GM12891 (cell line): ENCODE results near the gene TRABD2B.

Source experiments
- DNase-seq: peaks from one replicate; pipeline ENCODE4 v3.0.0; 2011; ENCODE audit warnings: low spot score; ENCODE audit not compliant: insufficient read length
- FAIRE-seq: peaks from 2 replicates; lab custom pipeline; 2011; peaks lifted over from hg19 to GRCh38; lab: Jason Lieb, UNC
- PAX5 ChIP-seq: IDR thresholded peaks from 2 replicates; pipeline ENCODE4 v1.6.1; 2011; ENCODE audit warnings: low read length, moderate library complexity, mild to moderate bottlenecking; ENCODE audit not compliant: insufficient read depth, severe bottlenecking
- POLR2A ChIP-seq: IDR thresholded peaks from 2 replicates; pipeline ENCODE4 v1.6.1; 2011; ENCODE audit warnings: low read depth, low read length, control low read depth
- POLR2AphosphoS5 ChIP-seq: IDR thresholded peaks from 2 replicates; pipeline ENCODE4 v1.6.1; 2011; ENCODE audit warnings: low read depth, low read length, control low read depth
- POU2F2 ChIP-seq: IDR thresholded peaks from 2 replicates; pipeline ENCODE4 v1.6.1; 2011; ENCODE audit warnings: low read depth, mild to moderate bottlenecking, control low read depth, low read length, moderate library complexity
- SPI1 ChIP-seq: IDR thresholded peaks from 2 replicates; pipeline ENCODE4 v1.6.1; 2011; ENCODE audit warnings: low read depth, low read length, control low read depth
- TAF1 ChIP-seq: IDR thresholded peaks from 2 replicates; pipeline ENCODE4 v1.6.1; 2011; ENCODE audit warnings: low read depth, low read length, control low read depth

Gene TRABD2B

DNA sequence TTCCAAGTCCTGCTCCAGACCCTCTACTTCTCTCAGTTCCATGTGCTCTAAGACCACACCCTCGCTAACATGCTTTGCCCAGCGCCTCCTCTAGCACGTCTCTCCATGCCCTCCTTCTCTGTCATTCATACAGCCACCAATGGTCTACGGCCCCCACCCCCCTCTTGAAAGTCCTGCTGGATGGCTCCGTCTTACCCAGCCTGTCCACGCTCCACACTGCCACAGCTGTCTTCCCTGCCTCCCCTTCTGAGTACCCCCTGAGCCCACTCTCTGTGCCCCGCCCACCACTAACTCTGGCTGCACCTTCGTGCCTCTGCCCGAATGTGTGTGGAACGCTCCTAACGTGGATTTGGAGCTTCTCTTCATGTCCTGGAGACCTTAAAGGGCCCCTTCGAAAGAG, 244.6 kb downstream of the TRABD2B start:
- TF ChIP-seq POLR2AphosphoS5 (no peak), TAF1 (no peak), POU2F2 (no peak)
- FAIRE-seq (no peak), DNase-seq (no peak)

DNA sequence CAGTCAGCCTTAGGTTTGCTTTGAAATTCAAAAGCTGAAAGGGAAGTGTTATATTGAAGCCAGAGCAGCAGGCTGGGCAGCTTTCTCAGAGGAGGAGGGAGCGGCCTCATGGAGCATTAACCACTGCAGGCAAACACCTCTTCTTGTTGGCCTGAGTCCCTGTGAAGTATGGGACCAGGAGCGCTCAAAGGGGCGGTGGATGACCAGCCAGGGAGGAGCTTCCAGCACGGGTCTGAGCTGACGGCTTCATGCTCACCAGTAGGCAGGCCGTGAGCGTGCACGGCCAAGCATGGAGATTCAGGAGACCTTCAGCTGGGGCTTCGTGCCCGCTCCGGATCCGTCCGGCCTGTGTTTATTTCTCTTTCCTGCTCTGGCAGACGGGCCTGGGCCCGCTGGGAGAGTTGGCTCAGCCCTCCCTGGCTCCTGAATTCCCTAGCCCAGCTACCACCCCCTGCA, 245.2 kb downstream of the TRABD2B start:
- DNase-seq, result no peak
- TF ChIP-seq TAF1, result no peak
- TF ChIP-seq PAX5, result no peak
- no peak for TF ChIP-seq POLR2A
- no peak for TF ChIP-seq POU2F2
- no peak for TF ChIP-seq SPI1
- no peak for TF ChIP-seq POLR2AphosphoS5
- no peak for FAIRE-seq

DNA sequence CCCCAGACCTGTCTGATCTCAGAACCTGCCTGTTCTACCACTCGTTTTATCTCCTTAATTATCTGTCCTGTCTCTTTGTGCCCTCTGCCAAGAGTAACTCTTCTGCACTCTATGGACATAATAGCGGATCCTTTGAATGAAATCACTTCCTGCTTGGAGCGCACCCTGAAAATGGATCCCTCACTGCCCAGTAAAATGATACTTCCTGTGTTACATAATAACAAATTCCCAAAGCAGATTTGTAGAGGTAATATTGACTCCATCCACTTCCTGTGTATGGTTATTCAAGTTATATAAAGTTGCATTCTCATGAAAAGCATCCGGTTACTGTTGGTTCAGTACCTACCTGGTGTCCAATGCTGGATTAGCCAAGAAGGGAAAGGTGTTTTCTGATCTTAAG, 246.0 kb downstream of the TRABD2B start:
- no peak for FAIRE-seq
- TF ChIP-seq SPI1 (no peak), PAX5 (no peak), TAF1 (no peak), POLR2A (no peak), POU2F2 (no peak), POLR2AphosphoS5 (no peak)
- DNase-seq, result no peak

DNA sequence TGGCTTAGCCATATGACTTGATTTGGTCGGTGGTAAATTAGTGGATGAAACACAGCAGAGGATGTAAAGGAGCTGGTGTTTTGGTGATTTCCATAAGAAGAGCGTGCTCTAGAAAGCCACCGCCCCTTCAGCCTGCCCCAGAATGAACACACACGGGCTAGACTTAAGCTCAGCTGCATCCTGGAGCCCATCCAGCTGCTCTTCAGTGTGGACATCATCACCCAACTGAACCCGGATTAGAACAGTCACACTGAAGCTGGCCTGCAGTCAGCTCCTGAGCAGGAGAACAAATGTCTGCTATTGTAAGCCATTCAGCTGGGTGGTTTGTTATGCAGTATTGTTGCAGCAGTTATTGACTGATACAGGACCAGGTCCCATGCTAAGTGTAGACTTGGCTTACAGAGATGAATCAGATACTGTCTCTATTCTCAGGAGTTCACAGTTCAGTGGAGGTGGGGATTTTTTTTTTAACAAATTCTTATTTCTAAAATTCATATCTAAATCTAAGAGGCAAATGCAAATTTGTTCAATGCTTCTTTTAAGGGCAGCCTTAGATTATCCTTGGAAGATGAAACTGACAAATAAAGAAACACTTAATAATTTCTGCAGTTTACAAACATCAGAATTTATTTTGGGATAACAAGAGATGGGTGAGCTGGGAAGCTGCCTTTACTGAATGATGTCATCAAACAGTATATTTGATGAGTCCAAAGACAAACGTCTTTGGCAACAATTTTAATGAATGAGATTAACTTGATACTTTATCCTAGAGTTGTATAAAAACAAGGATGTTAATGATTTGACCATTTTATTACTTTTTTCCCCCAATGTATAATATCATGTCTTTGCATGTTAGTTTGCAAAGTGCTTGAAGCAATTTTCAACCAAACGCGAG, 251.2 kb downstream of the TRABD2B start:
- no peak for DNase-seq
- no peak for TF ChIP-seq SPI1
- no peak for TF ChIP-seq POLR2AphosphoS5
- TF ChIP-seq PAX5, result no peak
- TF ChIP-seq TAF1, result no peak
- no peak for TF ChIP-seq POU2F2
- no peak for TF ChIP-seq POLR2A
- no peak for FAIRE-seq

DNA sequence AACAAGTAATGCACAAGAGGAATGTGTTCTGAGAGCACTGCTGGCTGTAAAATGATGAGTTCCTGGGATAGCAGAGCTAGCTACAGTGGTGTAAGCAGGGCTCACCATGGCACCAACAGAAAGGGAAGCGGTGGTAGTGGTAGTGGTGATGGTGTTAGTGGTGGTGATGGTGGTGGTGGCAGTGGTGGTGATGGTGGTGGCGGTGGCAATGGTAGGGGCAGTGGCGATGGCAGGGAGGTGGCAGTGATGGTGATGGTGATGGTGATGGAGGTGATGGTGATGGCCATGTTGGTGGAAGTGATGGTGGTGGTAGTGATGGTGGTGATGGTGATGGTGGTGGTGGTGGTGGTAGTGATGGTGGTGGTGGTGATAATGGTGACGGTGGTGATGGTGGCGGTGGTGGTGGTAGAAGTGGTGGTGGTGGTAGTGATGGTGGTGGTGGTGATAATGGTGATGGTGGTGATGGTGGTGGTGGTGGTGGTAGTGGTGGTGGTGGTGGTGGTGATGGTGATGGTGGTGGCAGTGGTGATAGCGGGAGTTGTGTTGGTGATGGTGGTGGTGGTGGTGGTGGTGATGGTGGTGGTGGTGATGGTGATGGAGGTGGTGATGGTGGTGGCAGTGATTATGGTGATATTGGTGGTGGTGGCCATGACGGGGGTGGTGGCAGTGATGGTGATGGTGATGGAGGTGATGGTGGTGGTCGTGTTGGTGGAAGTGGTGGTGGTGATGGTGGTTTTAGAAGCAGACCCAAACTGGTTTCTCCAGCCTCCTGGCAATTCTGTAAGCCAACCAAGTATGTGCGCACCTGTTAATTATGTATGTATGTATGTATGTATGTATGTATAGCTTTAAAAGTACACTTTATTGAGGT, 254.1 kb downstream of the TRABD2B start:
- FAIRE-seq, result no peak
- no peak for DNase-seq
- TF ChIP-seq POU2F2 (no peak), SPI1 (no peak), POLR2A (no peak), PAX5 (no peak), TAF1 (no peak), POLR2AphosphoS5 (no peak)

DNA sequence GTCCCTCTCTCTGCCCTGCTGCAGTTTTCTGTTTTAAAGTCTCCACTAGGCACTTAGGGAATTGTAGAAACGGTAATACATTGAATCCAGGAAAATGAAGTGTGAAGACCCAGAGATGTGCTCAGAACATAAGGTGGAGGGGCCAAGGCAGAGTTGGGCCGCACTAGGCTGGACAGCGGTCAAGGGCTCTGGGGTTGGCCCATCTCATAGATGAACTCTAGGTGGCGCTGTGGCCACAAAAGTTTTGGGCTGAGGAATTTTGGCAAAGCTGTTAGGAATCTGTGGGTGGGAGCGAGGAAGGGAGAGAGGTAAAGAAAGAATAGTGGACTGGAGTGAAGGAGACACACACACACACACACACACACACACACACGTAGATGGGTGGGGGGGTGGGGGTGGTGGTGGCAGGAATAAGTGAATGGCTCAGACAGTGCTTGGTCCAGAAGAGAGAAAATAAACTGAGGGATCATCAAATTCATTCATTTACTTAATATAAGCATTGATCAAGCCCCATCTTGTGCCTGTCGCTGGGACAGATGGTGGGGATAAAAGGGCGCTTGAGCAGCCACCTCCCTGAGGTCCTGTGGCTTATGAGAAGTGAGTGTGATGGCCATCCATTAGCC, 258.5 kb downstream of the TRABD2B start:
- FAIRE-seq, result no peak
- no peak for TF ChIP-seq POU2F2
- no peak for TF ChIP-seq POLR2A
- TF ChIP-seq SPI1, result no peak
- no peak for TF ChIP-seq PAX5
- no peak for TF ChIP-seq TAF1
- TF ChIP-seq POLR2AphosphoS5, result no peak
- DNase-seq, result no peak

DNA sequence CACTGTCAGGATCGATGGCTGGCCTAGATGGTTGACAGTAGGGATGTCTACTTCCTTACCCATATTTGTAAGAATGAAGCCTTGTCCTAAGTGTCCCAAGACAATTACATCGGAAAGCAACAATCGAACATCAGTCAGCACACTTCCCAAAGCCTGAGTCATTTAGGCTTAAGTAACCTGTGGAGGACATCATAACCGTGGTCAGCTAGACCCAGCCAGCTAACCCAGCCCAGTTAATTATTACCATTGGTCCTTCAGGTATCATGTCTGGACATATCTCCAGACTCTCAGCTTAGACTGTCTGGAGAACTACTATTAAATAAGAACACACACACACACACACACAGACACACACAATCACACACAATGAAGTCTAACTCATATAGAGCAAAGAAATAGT, 264.7 kb downstream of the TRABD2B start:
- TF ChIP-seq SPI1, result no peak
- TF ChIP-seq POLR2AphosphoS5, result no peak
- no peak for TF ChIP-seq TAF1
- no peak for TF ChIP-seq POLR2A
- TF ChIP-seq POU2F2, result no peak
- TF ChIP-seq PAX5, result no peak
- DNase-seq (no peak), FAIRE-seq (no peak)

DNA sequence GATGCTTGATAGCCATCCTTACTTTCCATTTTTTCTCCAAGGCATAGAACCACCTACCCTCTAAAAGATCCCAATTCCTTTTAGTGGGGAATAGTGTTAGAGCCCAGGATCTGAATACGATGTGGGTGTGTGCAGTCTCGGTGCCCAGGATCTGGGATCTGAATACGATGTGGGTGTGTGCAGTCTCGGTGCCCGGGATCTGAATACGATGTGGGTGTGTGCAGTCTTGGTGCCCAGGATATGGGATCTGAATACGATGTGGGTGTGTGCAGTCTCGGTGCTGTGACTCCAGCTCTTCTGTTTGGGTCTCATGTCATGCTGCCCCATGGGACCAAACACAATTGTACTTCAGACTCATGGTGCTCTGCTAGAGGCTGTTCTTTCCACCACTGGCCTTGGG, 265.5 kb downstream of the TRABD2B start:
- no peak for TF ChIP-seq SPI1
- no peak for TF ChIP-seq POU2F2
- no peak for TF ChIP-seq POLR2A
- TF ChIP-seq POLR2AphosphoS5, result no peak
- no peak for TF ChIP-seq PAX5
- no peak for TF ChIP-seq TAF1
- FAIRE-seq, result no peak

DNA sequence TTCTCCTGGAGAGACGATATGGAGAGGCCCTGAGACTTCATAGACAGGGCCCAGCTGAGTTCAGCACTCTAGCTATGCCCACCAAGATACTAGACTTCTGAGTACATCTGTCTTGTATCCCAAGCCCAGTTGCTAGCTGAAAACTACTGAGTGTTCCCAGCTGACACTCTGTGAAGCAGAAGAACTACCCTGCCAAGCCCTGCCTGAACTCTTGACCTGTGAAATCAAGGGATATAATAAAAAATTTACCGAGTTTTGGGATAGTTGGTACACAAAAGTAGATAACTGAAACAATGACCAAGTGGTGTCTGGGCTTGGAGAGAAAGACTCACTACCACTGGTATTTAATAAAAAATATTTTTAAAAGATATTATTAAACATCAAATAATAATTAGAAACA, 267.5 kb downstream of the TRABD2B start:
- no peak for DNase-seq
- TF ChIP-seq POLR2A (no peak), POLR2AphosphoS5 (no peak), PAX5 (no peak), TAF1 (no peak), POU2F2 (no peak)
- no peak for FAIRE-seq

More for the DNA sequence above, 265.5 kb downstream of the TRABD2B start:
- DNase-seq, result no peak
